HL-60 (cell line): ENCODE data around the gene TMEM101.

Experiments
- POLR2AphosphoS5 ChIP-seq: IDR thresholded peaks from 2 replicates; pipeline ENCODE4 v1.6.1; 2012; ENCODE audit warnings: low read depth
- TF ChIP-seq, protein P1 (sequence below): IDR thresholded peaks from one replicate; pipeline ENCODE4 v1.5.1; 2011; ENCODE audit warnings: low read length, control low read depth, inconsistent platforms; ENCODE audit not compliant: insufficient read depth

DNA sequence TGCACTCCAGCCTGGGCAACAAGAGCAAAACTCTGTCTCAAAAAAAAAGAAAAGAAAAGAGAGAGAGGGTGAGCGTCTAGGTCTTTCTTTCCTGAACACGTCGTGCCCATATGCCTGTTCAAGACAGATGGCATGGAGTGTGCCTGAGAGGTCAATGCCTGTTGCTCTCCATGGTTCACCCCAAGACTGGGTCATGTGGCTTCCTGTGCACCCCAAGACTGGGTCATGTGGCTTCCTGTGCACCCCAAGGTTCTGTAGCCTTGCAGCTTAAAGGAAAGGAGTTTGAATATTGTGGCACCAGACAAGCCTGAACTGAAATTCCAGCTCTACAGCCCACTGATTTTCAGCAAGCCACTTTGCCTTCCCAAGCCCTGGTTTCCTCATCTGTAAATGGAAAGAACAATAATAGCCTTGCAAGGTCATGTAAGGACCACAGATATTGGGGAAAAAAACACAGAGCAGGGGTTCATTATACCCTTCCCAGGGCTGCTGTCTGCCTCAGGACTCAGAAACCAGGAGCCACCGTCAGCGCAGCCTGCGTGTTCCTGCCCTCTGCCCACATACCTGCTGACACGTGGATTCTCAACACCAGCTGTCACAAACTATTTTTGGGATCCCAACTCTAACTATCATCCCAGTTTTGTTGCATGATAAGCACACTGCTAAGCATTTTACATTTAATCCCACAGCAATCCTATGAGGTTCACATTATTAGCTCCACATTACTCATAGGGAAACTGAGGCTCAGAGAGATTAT lies 28.4 kb downstream of the TMEM101 start:
- TF ChIP-seq, protein P1, sequence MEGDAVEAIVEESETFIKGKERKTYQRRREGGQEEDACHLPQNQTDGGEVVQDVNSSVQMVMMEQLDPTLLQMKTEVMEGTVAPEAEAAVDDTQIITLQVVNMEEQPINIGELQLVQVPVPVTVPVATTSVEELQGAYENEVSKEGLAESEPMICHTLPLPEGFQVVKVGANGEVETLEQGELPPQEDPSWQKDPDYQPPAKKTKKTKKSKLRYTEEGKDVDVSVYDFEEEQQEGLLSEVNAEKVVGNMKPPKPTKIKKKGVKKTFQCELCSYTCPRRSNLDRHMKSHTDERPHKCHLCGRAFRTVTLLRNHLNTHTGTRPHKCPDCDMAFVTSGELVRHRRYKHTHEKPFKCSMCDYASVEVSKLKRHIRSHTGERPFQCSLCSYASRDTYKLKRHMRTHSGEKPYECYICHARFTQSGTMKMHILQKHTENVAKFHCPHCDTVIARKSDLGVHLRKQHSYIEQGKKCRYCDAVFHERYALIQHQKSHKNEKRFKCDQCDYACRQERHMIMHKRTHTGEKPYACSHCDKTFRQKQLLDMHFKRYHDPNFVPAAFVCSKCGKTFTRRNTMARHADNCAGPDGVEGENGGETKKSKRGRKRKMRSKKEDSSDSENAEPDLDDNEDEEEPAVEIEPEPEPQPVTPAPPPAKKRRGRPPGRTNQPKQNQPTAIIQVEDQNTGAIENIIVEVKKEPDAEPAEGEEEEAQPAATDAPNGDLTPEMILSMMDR: no peak
- no peak for TF ChIP-seq POLR2AphosphoS5
